ENCODE measurements around the gene SDK1.
"Not testable (repeated sequence)": the region's sequence is repeated elsewhere in the genome, so short reads cannot be mapped to it uniquely, and the experiment has no call there.

SDK1 gene

GRCh38 chr7:4079956-4080355 lies 778.9 kb downstream of the SDK1 start:
- Histone ChIP-seq H3K4me3 (no peak overlapping the region), H3K27ac (no peak overlapping the region)

DNA sequence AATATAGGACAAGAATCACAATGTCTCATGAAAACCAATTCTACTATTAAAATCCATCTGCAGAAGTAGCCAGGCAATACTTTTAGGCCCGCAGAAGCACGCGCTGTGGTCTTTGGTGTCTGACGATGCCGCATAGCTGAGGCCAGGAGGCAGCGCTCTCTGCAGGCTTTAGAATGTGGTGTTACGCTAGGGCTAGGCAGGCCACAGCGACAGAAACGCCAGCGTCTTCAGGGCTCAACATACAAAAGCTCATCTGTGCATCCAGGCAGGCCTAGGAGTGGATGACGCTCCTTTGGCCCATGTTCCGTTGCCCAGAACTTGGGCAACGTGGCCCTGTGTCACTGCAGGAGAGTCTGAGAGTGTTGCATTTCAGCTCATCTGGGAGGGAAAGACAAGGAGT lies 779.9 kb downstream of the SDK1 start:
- H3K4me3 ChIP-seq: no peak overlapping the region

GRCh38 chr7:4083513-4083912 lies 782.5 kb downstream of the SDK1 start:
- no peak overlapping the region for H3K4me3 ChIP-seq
- no peak overlapping the region for H3K27ac ChIP-seq

More for the DNA sequence above, 779.9 kb downstream of the SDK1 start:
- H3K27ac ChIP-seq: no peak overlapping the region

GRCh38 chr7:4084271-4084670 lies 783.2 kb downstream of the SDK1 start:
- Histone ChIP-seq H3K4me3 (no peak overlapping the region), H3K27ac (no peak overlapping the region)

DNA sequence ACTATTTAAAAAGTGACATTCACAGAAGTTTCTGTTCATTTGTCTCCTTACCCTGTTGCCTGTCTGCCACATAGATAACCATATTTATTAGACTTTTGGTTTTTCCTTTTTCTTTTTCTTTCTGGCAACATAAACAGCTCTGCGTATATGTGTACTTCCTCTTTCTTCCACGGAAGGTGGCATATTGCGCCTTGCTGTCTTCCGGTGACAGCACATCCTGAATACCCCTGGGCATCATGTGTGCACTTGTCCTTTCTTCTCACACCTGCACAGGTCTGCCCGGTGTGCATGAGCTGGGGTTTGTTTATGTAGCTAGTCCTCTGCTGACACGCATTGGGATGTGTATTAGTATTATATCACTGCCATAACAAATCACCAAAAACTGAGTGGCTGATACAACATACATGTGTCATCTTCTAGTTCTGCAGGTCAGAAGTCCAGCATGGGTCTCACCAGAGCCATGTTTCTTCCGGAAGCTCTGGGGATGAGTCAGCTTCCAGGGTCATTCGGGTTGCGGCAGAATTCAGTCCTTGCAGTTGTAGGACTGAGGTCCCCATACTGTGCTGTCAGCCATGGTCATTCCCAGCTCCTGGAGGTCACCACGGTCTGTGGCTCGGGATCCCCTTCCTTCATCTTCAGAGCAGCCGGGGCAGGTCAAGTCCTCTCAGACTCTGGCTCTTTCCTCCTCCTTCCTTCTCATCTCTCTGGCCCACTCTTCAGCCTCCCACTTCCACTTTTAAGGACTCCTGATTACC lies 785.1 kb downstream of the SDK1 start:
- Histone ChIP-seq H3K27ac (no peak overlapping the region), H3K4me3 (no peak overlapping the region)

GRCh38 chr7:4086723-4087122 lies 785.7 kb downstream of the SDK1 start:
- no peak overlapping the region for H3K27ac ChIP-seq
- no peak overlapping the region for H3K4me3 ChIP-seq

GRCh38 chr7:4091767-4092166 lies 790.7 kb downstream of the SDK1 start:
- no peak overlapping the region for H3K27ac ChIP-seq
- no peak overlapping the region for H3K4me3 ChIP-seq

GRCh38 chr7:4093035-4093434 lies 792.0 kb downstream of the SDK1 start:
- no peak overlapping the region for H3K4me3 ChIP-seq
- H3K27ac ChIP-seq: no peak overlapping the region

DNA sequence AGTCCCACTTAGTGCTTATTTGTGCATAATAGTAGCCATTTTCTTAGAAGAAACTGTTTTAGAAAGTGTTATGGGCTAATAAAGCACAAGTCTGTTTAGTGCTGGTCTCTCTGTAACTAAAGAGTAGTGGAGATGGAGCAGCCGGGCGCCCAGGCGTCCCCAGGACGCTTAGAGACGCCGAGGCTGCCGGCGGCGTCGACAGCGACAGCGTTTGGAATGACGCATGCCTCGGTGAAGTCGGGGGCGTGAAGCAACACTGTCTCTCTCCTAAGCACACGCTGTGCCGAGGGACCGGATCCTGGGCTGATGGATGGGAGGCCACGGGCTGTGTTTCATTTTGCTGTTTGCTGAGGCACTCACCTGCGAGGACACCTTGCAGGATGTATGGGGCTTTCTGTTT lies 792.4 kb downstream of the SDK1 start:
- Histone ChIP-seq H3K27ac (no peak overlapping the region), H3K4me3 (no peak overlapping the region)

DNA sequence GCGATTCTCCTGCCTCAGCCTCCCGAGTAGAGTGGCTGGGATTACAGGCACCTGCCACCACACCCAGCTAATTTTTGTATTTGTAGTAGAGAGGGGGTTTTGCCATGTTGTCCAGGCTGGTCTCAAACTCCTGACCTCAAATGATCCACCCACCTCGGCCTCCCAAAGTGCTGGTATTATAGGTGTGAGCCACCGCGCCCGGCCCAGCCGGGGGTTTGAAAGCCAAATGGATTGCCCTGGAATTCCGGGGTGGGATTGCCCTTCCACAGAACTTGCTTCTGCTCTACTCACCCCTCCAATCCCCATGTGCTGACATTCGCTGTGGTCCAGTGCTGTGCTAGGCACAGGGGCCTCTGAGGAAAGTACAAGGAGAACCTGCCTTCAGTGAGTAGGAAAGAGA lies 793.1 kb downstream of the SDK1 start:
- H3K4me3 ChIP-seq, H3K27ac ChIP-seq: not testable (repeated sequence)

DNA sequence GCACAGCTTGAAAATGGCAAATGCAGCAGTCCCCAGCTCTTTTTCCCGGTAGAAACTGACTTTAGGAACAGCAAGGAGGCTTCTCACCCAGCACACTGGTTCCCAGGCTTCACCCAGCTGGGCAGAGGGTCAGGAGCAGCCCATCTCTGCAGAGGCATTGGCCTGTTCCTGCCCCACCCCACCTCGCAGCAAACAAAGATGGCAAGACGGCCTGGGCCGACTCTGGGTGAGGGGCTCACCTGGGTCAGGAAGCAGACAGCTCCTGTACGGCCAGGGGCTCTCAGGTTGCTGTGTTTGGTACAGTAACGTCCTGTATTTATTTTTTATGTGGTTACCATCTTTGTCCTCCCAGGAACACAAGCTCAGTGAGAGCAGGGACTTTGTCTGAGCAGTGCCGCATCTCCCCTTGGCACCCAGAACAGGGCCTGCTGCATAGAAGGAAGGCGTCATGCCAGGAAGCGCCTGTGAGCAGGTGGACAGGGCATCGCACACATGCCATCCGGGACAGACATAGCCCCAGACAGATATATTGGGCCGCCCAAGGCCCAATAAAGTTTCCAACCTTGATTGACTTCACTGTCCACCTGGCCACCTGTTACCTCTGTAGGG lies 796.1 kb downstream of the SDK1 start:
- H3K27ac ChIP-seq: no peak overlapping the region
- no peak overlapping the region for H3K4me3 ChIP-seq

- Histone ChIP-seq H3K4me3 (no peak overlapping the region), H3K27ac (no peak overlapping the region)
Measured at GRCh38 chr7:4098169-4098568, 797.1 kb downstream of the SDK1 start.

DNA sequence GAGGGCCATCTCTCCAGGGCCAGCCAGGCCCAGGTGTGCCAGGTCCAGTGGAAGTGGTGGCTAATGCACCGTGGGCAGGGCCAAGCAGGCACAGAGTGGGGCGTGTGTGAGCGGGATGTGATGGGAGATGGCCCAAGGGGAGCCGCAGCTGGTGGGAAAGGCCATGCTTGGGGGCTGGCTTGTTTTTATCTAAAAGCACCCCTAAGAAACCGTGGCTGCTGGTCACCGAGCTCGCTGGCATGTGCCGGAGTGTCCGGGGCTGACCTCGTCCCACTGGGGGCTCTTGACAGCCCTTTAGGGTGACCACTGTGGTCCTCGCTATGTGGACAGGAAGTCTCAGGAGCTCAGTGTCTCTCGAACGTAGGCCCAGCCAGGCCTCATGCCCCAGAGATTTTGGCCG lies 798.6 kb downstream of the SDK1 start:
- Histone ChIP-seq H3K27ac (no peak overlapping the region), H3K4me3 (no peak overlapping the region)

DNA sequence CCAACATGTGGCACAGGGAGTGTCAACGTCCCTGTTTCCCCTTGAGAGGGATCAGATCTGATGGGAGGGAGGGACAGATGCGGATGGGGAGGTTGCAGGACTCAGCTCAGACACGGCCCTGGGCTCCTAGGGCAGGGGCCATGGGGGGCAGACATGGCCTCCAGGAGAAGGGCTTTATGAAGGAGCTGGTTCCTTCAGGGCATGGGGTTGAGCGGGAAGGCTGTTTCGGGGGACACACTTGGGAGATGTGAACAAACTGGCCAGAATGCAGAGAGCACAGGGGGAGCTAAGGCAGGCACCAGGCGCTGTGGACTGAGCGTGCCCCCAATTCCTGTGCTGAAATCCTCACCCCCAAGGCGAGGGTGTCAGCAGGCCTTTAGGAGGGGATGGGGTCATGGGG lies 799.1 kb downstream of the SDK1 start:
- Histone ChIP-seq H3K4me3 (no peak overlapping the region), H3K27ac (no peak overlapping the region)

GRCh38 chr7:4100691-4101090 lies 799.6 kb downstream of the SDK1 start:
- H3K4me3 ChIP-seq: no peak overlapping the region
- H3K27ac ChIP-seq: no peak overlapping the region

- Histone ChIP-seq H3K27ac (no peak overlapping the region), H3K4me3 (no peak overlapping the region)
Measured at GRCh38 chr7:4102231-4102841, 801.3 kb downstream of the SDK1 start.

DNA sequence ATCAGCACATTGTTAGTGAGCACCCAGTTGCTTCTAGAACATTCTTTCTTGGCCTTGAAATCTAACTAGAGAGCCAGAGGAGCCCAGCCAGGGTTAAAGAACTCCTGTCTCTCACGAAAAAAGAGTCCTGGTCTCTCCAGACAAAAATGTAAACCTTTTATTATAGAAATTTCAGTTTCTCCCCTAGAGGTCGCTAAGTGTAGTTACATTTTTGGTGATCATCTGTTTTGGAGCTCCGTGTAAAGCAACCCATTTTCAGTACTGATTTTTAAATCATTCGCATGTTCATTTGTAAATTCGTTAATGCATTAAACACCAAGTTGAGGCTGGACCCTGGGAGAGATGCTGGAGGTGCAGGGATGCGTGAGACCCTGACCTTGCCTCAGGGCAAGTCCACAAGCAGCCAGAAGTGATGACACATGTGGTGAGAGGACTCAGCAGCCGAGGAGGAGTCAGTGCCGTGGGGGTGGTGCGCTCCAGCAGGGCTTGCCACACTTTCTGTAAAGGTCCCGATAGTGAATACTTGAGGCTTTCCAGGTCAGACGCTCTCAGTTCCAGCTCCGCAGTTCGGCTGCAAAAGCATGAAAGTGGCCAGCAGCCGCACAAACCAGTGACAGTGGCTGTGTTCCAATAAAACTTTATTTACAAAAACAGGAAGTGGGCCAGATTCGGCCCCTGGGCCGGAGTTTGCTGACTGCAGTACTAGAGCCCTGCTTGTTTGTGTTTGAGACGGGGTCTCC lies 802.5 kb downstream of the SDK1 start:
- no peak overlapping the region for H3K4me3 ChIP-seq
- H3K27ac ChIP-seq: no peak overlapping the region

- no peak overlapping the region for H3K27ac ChIP-seq
- H3K4me3 ChIP-seq: no peak overlapping the region
Measured at GRCh38 chr7:4107839-4108238, 806.8 kb downstream of the SDK1 start.

DNA sequence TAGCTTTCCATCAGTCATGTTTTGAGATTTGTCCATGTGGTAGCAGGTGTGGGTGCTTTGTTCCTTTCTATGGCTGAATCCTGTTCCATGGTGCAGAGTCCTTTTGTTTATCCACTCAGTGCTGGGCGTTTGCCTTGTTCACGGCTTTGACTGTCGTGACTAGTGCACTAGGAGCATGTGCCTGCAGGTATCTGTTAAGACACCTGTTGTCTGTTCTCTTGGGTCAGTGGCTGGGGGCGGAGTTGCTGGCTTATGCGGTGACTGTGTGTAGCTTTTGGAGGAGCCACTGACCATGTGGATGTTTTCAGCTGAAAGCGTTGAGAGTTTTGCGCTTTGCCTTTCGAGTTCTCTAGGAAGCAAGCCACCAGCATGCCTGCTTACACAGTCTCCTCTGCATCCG lies 807.9 kb downstream of the SDK1 start:
- no peak overlapping the region for H3K4me3 ChIP-seq
- H3K27ac ChIP-seq: no peak overlapping the region

DNA sequence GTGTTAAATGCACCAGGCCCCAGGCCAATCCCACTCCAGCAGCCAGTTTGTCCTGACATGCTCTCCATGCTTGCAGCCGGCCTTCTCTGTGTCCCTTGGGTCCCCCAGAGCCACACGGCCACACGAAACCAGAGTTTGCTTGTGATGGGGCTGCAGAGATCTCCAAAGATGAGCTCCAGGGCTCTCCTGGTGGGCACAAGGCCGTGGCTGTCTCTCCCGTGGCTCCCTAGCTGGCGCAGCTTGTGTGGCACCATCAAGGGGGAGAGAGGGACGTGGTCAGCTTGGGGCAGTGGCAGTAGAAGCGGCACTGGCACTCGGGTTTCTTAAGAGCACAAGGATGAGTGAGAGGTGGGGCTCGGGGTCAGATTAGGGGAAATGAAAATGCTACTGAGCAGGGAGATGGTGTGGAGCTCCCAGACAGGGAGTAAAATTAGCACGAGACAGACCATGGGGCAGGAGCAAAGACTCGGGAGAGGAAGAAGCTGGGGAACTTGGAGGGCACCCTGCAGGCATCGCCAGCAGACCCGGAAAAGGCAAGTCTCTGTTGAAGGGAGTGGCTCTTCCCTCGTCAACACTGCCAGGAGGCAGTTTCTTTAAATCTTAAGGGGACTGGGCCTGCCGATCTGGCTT lies 808.5 kb downstream of the SDK1 start:
- Histone ChIP-seq H3K27ac (no peak overlapping the region), H3K4me3 (no peak overlapping the region)
